CD4-positive, alpha-beta T cell (primary cell): ENCODE data around the gene SLC4A1. TPM values are rescaled to one million over a fixed set of nuclear protein-coding genes. Genes with fewer than 3 reads are reported as not detected.

Source experiments
- ATAC-seq: fragments of 200-7000 bp; cut with Tn5 transposase; one replicate; pipeline ENCODE4 v1.10.0; 2022; ENCODE audit warnings: mild to moderate bottlenecking; ENCODE audit not compliant: poor library complexity
- CTCF ChIA-PET: fragments of 350-600 bp; sonication (Branson Sonifier 250); formaldehyde crosslinking; loops from one replicate; lab custom pipeline; 2021; ENCODE audit warnings: antibody characterized with exemption, inconsistent platforms; lab: Charles Lee
- POLR2A ChIA-PET: fragments of 350-600 bp; sonication (Branson Sonifier 250); formaldehyde crosslinking; loops from one replicate; lab custom pipeline; 2021; ENCODE audit warnings: antibody characterized with exemption, inconsistent platforms; lab: Charles Lee
- DNase-seq, 14 experiments: peaks; one replicate each; pipeline ENCODE4 v3.0.0-alpha.2; 2013 to 2020; ENCODE audit warnings: mixed read lengths in 2 of 14
- H3K27ac ChIP-seq, 2 donors: one replicate each; pipeline versions ENCODE4 v1.5.1 to v1.7.0; 2013; ENCODE audit warnings: low read length in 2 of 2, low read depth in 1 of 2, mild to moderate bottlenecking in 1 of 2
- H3K27me3 ChIP-seq, 2 experiments: 1 replicate in 1 of 2; 2 replicates in 1 of 2; pipeline versions ENCODE4 v1.6.1 to v1.7.0; 2013; ENCODE audit warnings: low read length in 2 of 2, control low read depth in 1 of 2, mild to moderate bottlenecking in 1 of 2, moderate library complexity in 1 of 2; ENCODE audit not compliant: insufficient read depth in 2 of 2, control insufficient read depth in 1 of 2
- H3K36me3 ChIP-seq: one replicate; pipeline ENCODE4 v1.6.1; 2013; ENCODE audit warnings: low read length, control low read depth; ENCODE audit not compliant: insufficient read depth
- H3K4me1 ChIP-seq: one replicate; pipeline ENCODE4 v1.6.1; 2013; ENCODE audit warnings: low read length, control low read depth; ENCODE audit not compliant: insufficient read depth
- H3K4me3 ChIP-seq: one replicate; pipeline ENCODE4 v1.5.1; 2013; ENCODE audit warnings: mild to moderate bottlenecking, low read length, moderate library complexity
- H3K9me3 ChIP-seq, 2 experiments: 1 replicate in 1 of 2; 2 replicates in 1 of 2; pipeline versions ENCODE4 v1.6.1 to v1.7.0; 2013; ENCODE audit warnings: low read length in 2 of 2, mild to moderate bottlenecking in 2 of 2, control low read depth in 1 of 2, moderate library complexity in 1 of 2; ENCODE audit not compliant: control insufficient read depth in 1 of 2, insufficient read depth in 1 of 2
- H3K27ac Mint-ChIP-seq: one replicate; pipeline ENCODE4 v1.8.0; 2020; ENCODE audit warnings: mixed read lengths
- H3K27me3 Mint-ChIP-seq: one replicate; pipeline ENCODE4 v1.8.0; 2021; ENCODE audit warnings: mixed read lengths
- H3K36me3 Mint-ChIP-seq: one replicate; pipeline ENCODE4 v1.8.0; 2021; ENCODE audit warnings: low read depth, mixed read lengths
- H3K4me1 Mint-ChIP-seq: one replicate; pipeline ENCODE4 v1.8.0; 2021; ENCODE audit warnings: low read depth, mixed read lengths
- H3K4me3 Mint-ChIP-seq: one replicate; pipeline ENCODE4 v1.8.0; 2020; ENCODE audit warnings: mild to moderate bottlenecking, mixed read lengths
- H3K9me3 Mint-ChIP-seq: one replicate; pipeline ENCODE4 v1.8.0; 2020; ENCODE audit warnings: mixed read lengths
- intact Hi-C, 2 experiments: fragments of 100-400 bp; cut with DNase I in 1 of 2; cut with micrococcal nuclease in 1 of 2; formaldehyde crosslinking; loops; one replicate each; pipeline versions ENCODE4 v1.15.1 to v1.9.0; 2023 to 2025; cut with DNase I, micrococcal nuclease
- total RNA-seq, 174 experiments: library from RNA in 2 of 174; stranded (reverse) in 2 of 174; gene quantifications; one replicate each; pipeline ENCODE4 v1.2.3 and lab custom pipeline; 2021 to 2026
- TF ChIP-seq, protein P1 (sequence below): fragments of 200-600 bp; IDR thresholded peaks from one replicate; pipeline ENCODE4 v1.8.0; 2022; ENCODE audit warnings: antibody characterized with exemption, mild to moderate bottlenecking

SLC4A1 gene
- total RNA-seq, 2 experiments from 2014 or later = not detected

DNA sequence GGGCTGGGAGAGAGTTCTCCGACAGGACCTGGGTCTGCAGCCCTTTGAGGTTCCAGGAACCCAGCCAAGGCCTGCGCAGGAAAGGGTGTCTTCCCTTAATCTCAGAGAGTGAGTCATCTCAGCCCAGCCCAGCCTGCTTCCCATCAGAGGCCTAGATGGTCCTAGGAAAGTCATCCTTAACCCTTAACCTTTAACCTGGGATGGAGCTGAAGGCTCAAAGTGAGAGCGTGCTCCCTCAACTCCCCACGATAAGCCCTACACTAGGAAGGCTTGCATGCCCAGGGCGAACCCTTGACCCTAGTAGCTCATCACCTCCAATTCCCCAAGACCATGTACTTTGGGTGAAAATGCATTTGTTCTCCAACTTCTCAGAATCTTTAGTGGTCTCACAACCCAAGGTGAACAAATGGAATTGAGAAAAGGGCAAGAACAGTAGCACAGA is 63.5 kb downstream of the SLC4A1 start:
- Histone ChIP-seq H3K36me3 (peaks cover 32% of the 10 kb centered on the region), H3K4me3 (no peak overlapping the region), H3K27me3 (no peaks in the 10 kb centered on the region), H3K9me3 (no peaks in the 10 kb centered on the region), H3K27ac (no peak overlapping the region), H3K4me1 (peaks cover 39% of the 10 kb centered on the region)
- Mint-ChIP-seq H3K9me3 (no peaks in the 10 kb centered on the region), H3K36me3 (peaks cover 40% of the 10 kb centered on the region), H3K4me3 (no peak overlapping the region), H3K27ac (no peak overlapping the region), H3K27me3 (no peaks in the 10 kb centered on the region), H3K4me1 (peaks cover 37% of the 10 kb centered on the region)
- peak in 1 of 14 experiments; percentile 29 for DNase-seq
- ChIA-PET CTCF (interaction anchor here (0.7 to 2.1 kb wide), 5 partner anchors 14 to 145 kb away, joined by 3 to 9 read pairs (median 4); partner anchors contain the start of gene UBTF), POLR2A (interaction anchor here (1.4 to 8.5 kb wide), 4 partner anchors 16 to 145 kb away, joined by 5 to 181 read pairs (median 6); partner anchors contain the start of genes SLC25A39, TMUB2 and UBTF)
- intact Hi-C loops = loop anchor here in 1 of 2 experiments (5.0 kb wide), 2 partner anchors 62 to 137 kb away; partner anchors contain the start of genes HROB and LSM12
- TF ChIP-seq, protein P1, sequence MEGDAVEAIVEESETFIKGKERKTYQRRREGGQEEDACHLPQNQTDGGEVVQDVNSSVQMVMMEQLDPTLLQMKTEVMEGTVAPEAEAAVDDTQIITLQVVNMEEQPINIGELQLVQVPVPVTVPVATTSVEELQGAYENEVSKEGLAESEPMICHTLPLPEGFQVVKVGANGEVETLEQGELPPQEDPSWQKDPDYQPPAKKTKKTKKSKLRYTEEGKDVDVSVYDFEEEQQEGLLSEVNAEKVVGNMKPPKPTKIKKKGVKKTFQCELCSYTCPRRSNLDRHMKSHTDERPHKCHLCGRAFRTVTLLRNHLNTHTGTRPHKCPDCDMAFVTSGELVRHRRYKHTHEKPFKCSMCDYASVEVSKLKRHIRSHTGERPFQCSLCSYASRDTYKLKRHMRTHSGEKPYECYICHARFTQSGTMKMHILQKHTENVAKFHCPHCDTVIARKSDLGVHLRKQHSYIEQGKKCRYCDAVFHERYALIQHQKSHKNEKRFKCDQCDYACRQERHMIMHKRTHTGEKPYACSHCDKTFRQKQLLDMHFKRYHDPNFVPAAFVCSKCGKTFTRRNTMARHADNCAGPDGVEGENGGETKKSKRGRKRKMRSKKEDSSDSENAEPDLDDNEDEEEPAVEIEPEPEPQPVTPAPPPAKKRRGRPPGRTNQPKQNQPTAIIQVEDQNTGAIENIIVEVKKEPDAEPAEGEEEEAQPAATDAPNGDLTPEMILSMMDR = no peak
- no peak for ATAC-seq

DNA sequence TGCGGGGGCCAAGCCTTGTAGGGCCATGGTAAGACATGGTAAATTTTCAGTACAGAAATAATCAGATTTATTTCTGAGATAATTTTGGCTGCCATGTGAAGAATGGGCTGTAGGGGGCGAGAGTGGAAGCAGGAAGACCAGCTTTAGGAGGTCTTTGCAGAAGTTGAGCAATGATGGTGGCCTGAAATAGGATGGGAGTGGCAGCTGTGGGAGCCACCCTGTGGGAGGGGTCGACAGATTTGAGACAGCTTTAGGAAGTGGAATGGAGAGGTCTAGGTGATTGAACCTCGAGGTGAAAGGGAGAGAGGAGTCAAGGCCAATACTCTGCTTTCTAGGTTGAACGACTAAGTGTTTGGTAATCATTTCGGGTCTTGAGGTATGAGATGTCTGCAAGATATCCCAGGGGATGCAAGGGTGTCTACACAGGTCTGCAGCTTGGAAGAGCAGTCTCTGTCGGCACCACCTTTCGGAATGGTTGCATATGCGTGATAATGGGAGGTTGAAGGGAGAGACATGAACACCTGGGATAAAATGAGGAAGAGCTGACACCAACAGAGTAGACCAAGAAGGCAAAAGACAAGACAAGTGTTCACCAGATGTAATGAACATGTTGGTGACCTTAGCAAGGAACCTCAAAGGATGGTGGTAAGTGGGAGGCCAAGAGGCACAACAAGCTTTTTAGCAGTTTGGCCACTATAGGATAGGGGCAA is 64.0 kb downstream of the SLC4A1 start:
- ChIA-PET CTCF (interaction anchor here (0.7 to 2.1 kb wide), 7 partner anchors 13 to 146 kb away, joined by 3 to 9 read pairs (median 4); partner anchors contain the start of gene UBTF), POLR2A (interaction anchor here (1.0 to 8.5 kb wide), 6 partner anchors 16 to 146 kb away, joined by 4 to 181 read pairs (median 6); partner anchors contain the start of genes HDAC5, SLC25A39, TMUB2 and UBTF)
- Histone ChIP-seq H3K27ac (no peak overlapping the region), H3K9me3 (no peaks in the 10 kb centered on the region), H3K36me3 (peaks cover 26% of the 10 kb centered on the region), H3K4me1 (peaks cover 34% of the 10 kb centered on the region), H3K4me3 (no peak overlapping the region), H3K27me3 (no peaks in the 10 kb centered on the region)
- Mint-ChIP-seq H3K36me3 (peaks cover 40% of the 10 kb centered on the region), H3K4me3 (peak overlapping the region; percentile 75), H3K27ac (peak overlapping the region; percentile 73), H3K27me3 (no peaks in the 10 kb centered on the region), H3K9me3 (no peaks in the 10 kb centered on the region), H3K4me1 (peaks cover 37% of the 10 kb centered on the region)
- ATAC-seq (no peak), DNase-seq (peak in 9 of 14 experiments; percentile 24 to 74 (median 38))
- TF ChIP-seq, protein P1 = peak; percentile 75
- intact Hi-C loops = loop anchor here in 1 of 2 experiments (5.0 kb wide), 2 partner anchors 62 to 137 kb away; partner anchors contain the start of genes HROB and LSM12

DNA sequence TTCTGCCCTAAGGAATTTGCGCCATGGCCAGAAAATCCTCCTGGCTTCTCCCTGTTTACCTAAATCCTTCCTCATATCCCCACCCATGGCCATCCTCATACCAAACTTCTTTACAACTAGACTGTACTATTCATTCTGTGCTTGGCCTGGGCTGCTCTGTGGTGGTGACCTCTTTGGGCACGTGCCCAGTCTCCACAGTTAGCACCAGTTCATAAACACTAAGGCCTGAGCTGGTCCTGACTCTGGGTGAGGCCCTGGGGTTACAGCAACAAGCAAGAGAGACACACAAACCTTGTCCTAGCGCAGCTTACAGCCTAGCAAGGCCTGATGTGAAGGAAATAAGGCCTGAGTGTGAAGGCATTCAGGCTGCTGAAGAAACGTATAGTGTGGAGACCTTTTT is 65.2 kb downstream of the SLC4A1 start:
- no peak for ATAC-seq
- DNase-seq = no peak
- H3K4me3 ChIP-seq = no peak overlapping the region
- H3K9me3 Mint-ChIP-seq = no peaks in the 10 kb centered on the region
- peaks cover 41% of the 10 kb centered on the region for H3K36me3 Mint-ChIP-seq
- H3K27ac Mint-ChIP-seq = peak overlapping the region; percentile 73
- ChIA-PET CTCF (interaction anchor here (1.9 to 2.1 kb wide), 3 partner anchors 14 to 18 kb away, joined by 4 to 9 read pairs (median 7); partner anchors contain the start of gene UBTF), POLR2A (interaction anchor here (1.8 to 8.5 kb wide), 3 partner anchors 17 to 122 kb away, joined by 5 to 181 read pairs (median 99); partner anchors contain the start of genes SLC25A39, TMUB2 and UBTF)
- peak overlapping the region; percentile 75 for H3K4me3 Mint-ChIP-seq
- H3K36me3 ChIP-seq = peaks cover 16% of the 10 kb centered on the region
- H3K9me3 ChIP-seq = no peaks in the 10 kb centered on the region
- peaks cover 42% of the 10 kb centered on the region for H3K4me1 ChIP-seq
- H3K4me1 Mint-ChIP-seq = peaks cover 46% of the 10 kb centered on the region
- TF ChIP-seq, protein P1 = no peak
- intact Hi-C loops = loop anchor here in 1 of 2 experiments (5.0 kb wide), 2 partner anchors 60 to 135 kb away; partner anchors contain the start of genes HROB and LSM12
- no peak overlapping the region for H3K27ac ChIP-seq
- H3K27me3 ChIP-seq = no peaks in the 10 kb centered on the region
- no peaks in the 10 kb centered on the region for H3K27me3 Mint-ChIP-seq
